HFFc6 (cell line): Measurements from ENCODE around the gene FFAR4. TPM values are rescaled to one million over a fixed set of nuclear protein-coding genes. Genes with fewer than 3 reads are reported as not detected.

Experiments
- DNase-seq: peaks from one replicate; pipeline ENCODE4 v3.0.0-alpha.2; 2018
- H3K27ac Mint-ChIP-seq: 2 replicates; pipeline ENCODE4 v1.8.0; 2020; ENCODE audit warnings: mild to moderate bottlenecking, mixed read lengths
- H3K27me3 Mint-ChIP-seq: 2 replicates; pipeline ENCODE4 v1.8.0; 2021; ENCODE audit warnings: mild to moderate bottlenecking, moderate library complexity, mixed read lengths; ENCODE audit not compliant: insufficient read depth
- H3K36me3 Mint-ChIP-seq: 2 replicates; pipeline ENCODE4 v1.8.0; 2021; ENCODE audit warnings: low read depth, mixed read lengths
- H3K4me1 Mint-ChIP-seq: 2 replicates; pipeline ENCODE4 v1.8.0; 2020; ENCODE audit warnings: low read depth, mixed read lengths
- H3K4me3 Mint-ChIP-seq: 2 replicates; pipeline ENCODE4 v1.8.0; 2020; ENCODE audit warnings: mild to moderate bottlenecking, moderate library complexity, mixed read lengths
- H3K9me3 Mint-ChIP-seq: 2 replicates; pipeline ENCODE4 v1.8.0; 2020; ENCODE audit warnings: mild to moderate bottlenecking, mixed read lengths
- CTCF ChIP-seq: fragments of 200-600 bp; sonication (generic); IDR thresholded peaks from 2 replicates; pipeline ENCODE4 v1.5.0; 2021; ENCODE audit warnings: antibody characterized with exemption, mild to moderate bottlenecking
- total RNA-seq, 6 experiments: library from RNA; stranded (reverse); fragmentation: NEBNext Ultra II Directional; extraction: Animal tissue kit (Norgen Biotek cat#: 25700); gene quantifications; 2 replicates in 1 of 6; 3 replicates in 5 of 6; pipeline ENCODE4 v1.2.3, GENCODE V29; 2021

The FFAR4 gene
- total RNA-seq, 6 experiments from 2014 or later, result not detected

DNA sequence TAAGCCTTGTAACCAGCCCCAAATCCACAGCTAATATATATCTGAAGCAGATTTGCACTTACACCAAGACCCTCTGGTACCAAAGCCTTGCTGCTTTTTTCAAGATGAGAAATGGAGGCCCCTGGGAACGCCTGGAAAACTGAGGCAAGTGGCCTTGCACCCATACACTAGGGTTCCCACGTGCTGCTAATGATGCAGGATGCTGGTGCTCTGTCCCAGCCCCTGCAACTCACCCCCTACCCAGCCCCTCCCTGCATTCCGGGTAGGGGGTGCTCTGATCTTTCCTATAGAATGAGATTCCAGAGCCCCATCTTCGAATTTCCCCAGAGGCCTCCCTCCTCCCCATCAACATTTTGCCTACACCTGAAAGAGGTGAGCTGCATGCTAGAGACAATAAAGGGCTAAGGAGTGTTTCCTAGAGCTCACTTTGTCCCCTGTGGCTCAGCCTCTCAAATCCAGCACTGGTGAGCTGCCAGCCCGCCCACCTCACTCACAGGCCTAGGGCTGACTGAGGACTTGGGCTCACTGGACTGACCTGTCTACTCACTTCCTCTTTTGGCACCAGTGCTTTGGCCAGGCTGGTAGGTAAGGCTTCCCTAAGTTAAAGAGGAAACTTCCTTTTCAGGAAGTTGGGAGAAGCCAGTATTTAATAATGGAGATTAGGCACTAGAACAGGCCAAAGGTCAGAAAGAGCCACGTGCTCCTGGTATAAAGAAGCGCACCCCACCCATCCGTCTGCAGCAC is 24.8 kb downstream of the FFAR4 start:
- Mint-ChIP-seq H3K27ac (no peak overlapping the region), H3K27me3 (peaks cover 45% of the 10 kb centered on the region), H3K4me1 (no peaks in the 10 kb centered on the region), H3K9me3 (no peaks in the 10 kb centered on the region), H3K36me3 (no peaks in the 10 kb centered on the region), H3K4me3 (no peak overlapping the region)
- no peak for DNase-seq
- no peak for TF ChIP-seq CTCF

- Mint-ChIP-seq H3K27me3 (peaks cover 40% of the 10 kb centered on the region), H3K27ac (no peak overlapping the region), H3K4me3 (no peak overlapping the region), H3K4me1 (no peaks in the 10 kb centered on the region), H3K36me3 (no peaks in the 10 kb centered on the region), H3K9me3 (no peaks in the 10 kb centered on the region)
- no peak for DNase-seq
- no peak for TF ChIP-seq CTCF
Measured at GRCh38 chr10:93593254-93593653, 26.8 kb downstream of the FFAR4 start.

DNA sequence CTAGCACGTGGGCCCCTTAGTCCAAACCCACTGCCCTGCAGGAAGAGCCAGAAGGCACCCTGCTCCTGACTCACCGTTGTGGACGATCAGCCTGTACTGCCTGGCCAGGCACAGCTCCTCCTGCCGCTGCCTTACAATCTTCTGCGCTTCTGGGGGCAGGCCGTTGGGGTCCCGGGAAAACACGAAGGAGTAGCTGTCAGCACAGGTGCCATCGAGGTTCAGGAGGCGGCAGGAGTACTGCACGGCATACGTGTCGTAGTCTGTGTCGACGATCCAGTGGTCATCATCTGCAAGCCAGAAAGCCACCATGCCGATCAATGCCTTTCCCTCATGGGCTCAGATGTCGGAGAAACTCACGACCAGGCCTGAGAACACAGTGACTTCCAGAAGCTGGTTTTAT is 27.3 kb downstream of the FFAR4 start:
- Mint-ChIP-seq H3K36me3 (no peaks in the 10 kb centered on the region), H3K27me3 (peaks cover 38% of the 10 kb centered on the region), H3K27ac (no peak overlapping the region), H3K9me3 (no peaks in the 10 kb centered on the region), H3K4me1 (no peaks in the 10 kb centered on the region), H3K4me3 (no peak overlapping the region)
- DNase-seq, result no peak
- TF ChIP-seq CTCF, result no peak

GRCh38 chr10:93594518-93594917 is 28.1 kb downstream of the FFAR4 start:
- DNase-seq, result no peak
- H3K4me3 Mint-ChIP-seq, result no peak overlapping the region
- H3K9me3 Mint-ChIP-seq, result no peaks in the 10 kb centered on the region
- peaks cover 32% of the 10 kb centered on the region for H3K27me3 Mint-ChIP-seq
- no peak for TF ChIP-seq CTCF
- H3K36me3 Mint-ChIP-seq, result no peaks in the 10 kb centered on the region
- no peak overlapping the region for H3K27ac Mint-ChIP-seq
- H3K4me1 Mint-ChIP-seq, result no peaks in the 10 kb centered on the region

DNA sequence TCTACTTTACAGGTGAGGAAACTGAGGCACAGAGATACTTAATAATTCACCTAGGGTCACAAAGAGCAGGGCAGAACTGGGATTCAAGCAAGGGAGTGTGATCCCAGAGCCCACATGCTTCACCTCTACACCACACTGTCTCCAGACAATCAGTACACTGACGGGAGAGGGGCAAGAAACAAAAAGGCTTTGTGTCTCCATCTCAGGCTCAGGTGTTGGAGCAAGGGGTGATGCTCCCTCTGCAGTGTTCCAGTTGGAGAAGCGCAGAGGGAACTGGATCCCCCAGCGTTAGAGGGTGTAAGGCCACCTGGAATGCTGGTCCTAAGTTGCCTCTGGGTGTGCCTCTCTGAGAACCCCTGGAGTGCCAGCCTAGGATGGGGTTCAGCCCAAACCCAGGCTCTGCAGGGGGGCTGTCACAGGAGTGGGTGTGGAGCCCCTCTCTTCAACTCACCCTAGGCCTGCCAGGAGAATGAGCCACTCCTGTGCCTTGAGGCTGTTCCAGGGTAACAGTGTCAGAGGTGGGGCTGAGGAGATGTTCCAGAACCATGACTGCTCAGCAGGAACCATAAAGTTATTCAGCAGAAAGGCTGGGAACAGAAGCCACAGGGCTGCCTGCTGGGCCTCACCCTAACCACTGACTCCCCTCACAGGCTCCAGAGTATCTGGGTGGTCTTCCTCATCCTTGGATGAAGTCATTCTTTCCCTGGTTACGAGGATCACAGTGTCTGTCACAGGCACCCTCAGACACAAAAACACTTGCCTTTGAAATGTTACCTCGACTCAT is 29.1 kb downstream of the FFAR4 start:
- no peaks in the 10 kb centered on the region for H3K36me3 Mint-ChIP-seq
- H3K27ac Mint-ChIP-seq, result no peak overlapping the region
- TF ChIP-seq CTCF, result no peak
- DNase-seq, result no peak
- no peaks in the 10 kb centered on the region for H3K4me1 Mint-ChIP-seq
- no peak overlapping the region for H3K4me3 Mint-ChIP-seq
- H3K9me3 Mint-ChIP-seq, result no peaks in the 10 kb centered on the region
- H3K27me3 Mint-ChIP-seq, result peaks cover 31% of the 10 kb centered on the region
